HL-60/S4 treated with retinoic acid at 250 ng/mL for 4 days and 3 days (cell line): ENCODE results near the gene PPA1.
"Not testable (repeated sequence)": the region's sequence is repeated elsewhere in the genome, so short reads cannot be mapped to it uniquely, and the experiment has no call there.

Experiments
- in situ Hi-C: fragments of 300-500 bp; cut with MboI; formaldehyde crosslinking; loops from 2 replicates; pipeline ENCODE4 v1.7.0; 2022; ENCODE audit warnings: low sequenced_read_pairs

The PPA1 gene

GRCh38 chr10:70175516-70175915, 57.7 kb downstream of the PPA1 start:
- in situ Hi-C loops = no loop called here

- in situ Hi-C loops = no loop called here
Observed at GRCh38 chr10:70174058-70174741, 59.0 kb downstream of the PPA1 start.

GRCh38 chr10:70169649-70170364, 63.4 kb downstream of the PPA1 start:
- in situ Hi-C loops = no loop called here

- in situ Hi-C loops = no loop called here
Observed at GRCh38 chr10:70169011-70169410, 64.2 kb downstream of the PPA1 start.

- in situ Hi-C loops = no loop called here
Observed at GRCh38 chr10:70167246-70167645, 66.0 kb downstream of the PPA1 start.

GRCh38 chr10:70166394-70166793, 66.8 kb downstream of the PPA1 start:
- in situ Hi-C loops = no loop called here

GRCh38 chr10:70164163-70164562, 69.1 kb downstream of the PPA1 start:
- in situ Hi-C loops = no loop called here

GRCh38 chr10:70163448-70163847, 69.8 kb downstream of the PPA1 start:
- in situ Hi-C loops = no loop called here

GRCh38 chr10:70162892-70163201, 70.4 kb downstream of the PPA1 start:
- in situ Hi-C loops = no loop called here

- in situ Hi-C loops = no loop called here
Observed at GRCh38 chr10:70162151-70162891, 70.9 kb downstream of the PPA1 start.

- in situ Hi-C loops = no loop called here
Observed at GRCh38 chr10:70160798-70161197, 72.4 kb downstream of the PPA1 start.

- in situ Hi-C loops = not testable (repeated sequence)
Observed at GRCh38 chr10:70159366-70159765, 73.9 kb downstream of the PPA1 start.

- in situ Hi-C loops = no loop called here
Observed at GRCh38 chr10:70158113-70158512, 75.1 kb downstream of the PPA1 start.

- in situ Hi-C loops = no loop called here
Observed at GRCh38 chr10:70155255-70155838, 77.9 kb downstream of the PPA1 start.
